ENCODE data around the gene GSTP1. TPM values are rescaled to one million over a fixed set of nuclear protein-coding genes. Genes with fewer than 3 reads are reported as not detected.
"Not testable (repeated sequence)": the region's sequence is repeated elsewhere in the genome, so short reads cannot be mapped to it uniquely, and the experiment has no call there.

The GSTP1 gene
- polyA plus RNA-seq, 1 donor: 672 TPM

- DNase-seq: peak; percentile 37
Observed at GRCh38 chr11:67613960-67614715, 30.5 kb downstream of the GSTP1 start.

- no peak for DNase-seq
Observed at GRCh38 chr11:67614730-67615714, 31.4 kb downstream of the GSTP1 start.

GRCh38 chr11:67615728-67616430 lies 32.3 kb downstream of the GSTP1 start:
- no peak for DNase-seq

- no peak for DNase-seq
Observed at GRCh38 chr11:67616431-67617242, 33.0 kb downstream of the GSTP1 start.

- DNase-seq: no peak
Observed at GRCh38 chr11:67617243-67617953, 33.8 kb downstream of the GSTP1 start.

- not testable (repeated sequence) for DNase-seq
Observed at GRCh38 chr11:67618901-67619659, 35.5 kb downstream of the GSTP1 start.

GRCh38 chr11:67619683-67620618 lies 36.3 kb downstream of the GSTP1 start:
- DNase-seq: not testable (repeated sequence)

- DNase-seq: not testable (repeated sequence)
Observed at GRCh38 chr11:67620621-67621020, 37.0 kb downstream of the GSTP1 start.

GRCh38 chr11:67621928-67622327 lies 38.3 kb downstream of the GSTP1 start:
- DNase-seq: not testable (repeated sequence)

GRCh38 chr11:67622905-67623304 lies 39.3 kb downstream of the GSTP1 start:
- DNase-seq: not testable (repeated sequence)

- not testable (repeated sequence) for DNase-seq
Observed at GRCh38 chr11:67623795-67624194, 40.2 kb downstream of the GSTP1 start.

GRCh38 chr11:67626131-67626833 lies 42.7 kb downstream of the GSTP1 start:
- DNase-seq: not testable (repeated sequence)

- DNase-seq: no peak
Observed at GRCh38 chr11:67626970-67627369, 43.4 kb downstream of the GSTP1 start.

GRCh38 chr11:67627441-67627811 lies 43.8 kb downstream of the GSTP1 start:
- no peak for DNase-seq

- DNase-seq: no peak
Observed at GRCh38 chr11:67627812-67628624, 44.4 kb downstream of the GSTP1 start.

GRCh38 chr11:67628710-67629385 lies 45.2 kb downstream of the GSTP1 start:
- DNase-seq: no peak

Data from left kidney (tissue), 2 donors.